NT2/D1 (cell line): ENCODE data around the gene ACBD7.

ENCODE experiments used
- SUZ12 ChIP-seq: IDR thresholded peaks from 2 replicates; pipeline ENCODE4 v1.6.1; 2011; ENCODE audit not compliant: insufficient read length, insufficient read depth; ENCODE audit errors: extremely low read depth
- YY1 ChIP-seq: IDR thresholded peaks from 2 replicates; pipeline ENCODE4 v1.6.1; 2011; ENCODE audit not compliant: insufficient read length, insufficient read depth

GRCh38 chr10:15067154-15067553 is 21.4 kb downstream of the ACBD7 start:
- no peak for TF ChIP-seq YY1
- TF ChIP-seq SUZ12: no peak
